ENCODE measurements around the gene TMEM9B. TPM values are rescaled to one million over a fixed set of nuclear protein-coding genes. Genes with fewer than 3 reads are reported as not detected.
A peak's percentile ranks its signal among the peaks of the same experiment; 100 is the strongest.

The TMEM9B gene
- total and polyA plus RNA-seq, 2 experiments from 2014 or later, result 10.4 to 12.9 TPM

DNA sequence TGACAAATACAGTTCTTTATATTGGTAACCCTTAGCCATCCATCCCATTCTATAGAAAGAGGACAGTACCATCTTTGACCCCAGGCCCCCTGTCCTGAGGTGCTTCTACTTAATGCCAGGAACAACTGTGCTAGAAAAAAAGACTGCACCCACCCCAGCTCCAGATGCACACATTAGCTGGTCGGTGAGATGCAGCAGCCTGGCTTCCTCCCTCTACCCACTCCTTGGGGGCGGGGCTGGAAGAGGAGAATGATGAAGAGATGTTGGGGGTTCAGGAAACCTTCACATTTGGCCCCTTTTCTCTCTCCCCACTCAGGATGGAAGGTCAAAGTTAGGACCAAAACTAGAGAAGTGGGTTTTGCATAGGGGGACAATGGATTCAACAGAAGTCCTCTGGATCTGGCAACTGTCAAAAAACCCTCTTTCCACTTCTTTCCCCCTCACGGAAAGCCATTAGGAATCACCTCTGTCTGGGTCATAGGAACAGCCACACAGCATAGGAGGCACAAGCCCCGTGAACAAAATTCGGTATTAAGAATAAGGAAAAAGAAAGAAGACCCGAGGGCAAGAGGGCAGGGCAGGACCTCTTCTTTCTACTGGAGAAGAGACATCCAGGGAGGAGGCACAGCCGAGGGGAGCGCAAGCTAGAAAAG lies 38.8 kb upstream of the TMEM9B start:
- H3K36me3 Mint-ChIP-seq (ENCODE audit: low read depth), result no peaks in the 10 kb centered on the region
- no peak overlapping the region for H3K27ac Mint-ChIP-seq
- Histone ChIP-seq H3K36me3 (ENCODE audit: insufficient read depth) (no peaks in the 10 kb centered on the region), H3K4me2 (peak overlapping the region; percentile 97), H3K4me1 (ENCODE audit: insufficient read depth) (peaks cover 11% of the 10 kb centered on the region), H4K20me1 (replicated peaks; ENCODE audit: insufficient read depth) (peaks cover 4% of the 10 kb centered on the region; the same call in 1 of the 2 replicates), H3K79me2 (replicated peaks; ENCODE audit: insufficient read depth) (no peaks in the 10 kb centered on the region; the same call in 1 of the 2 replicates), H3K4me3 (peak overlapping the region; percentile 77), H3F3A (replicated peaks; ENCODE audit: low read depth) (peaks cover 6% of the 10 kb centered on the region), H2AFZ (peak overlapping the region; percentile 96), H3K27ac (ENCODE audit: low read depth) (no peak overlapping the region), H3K9me2 (ENCODE audit: insufficient read depth) (no peaks in the 10 kb centered on the region), H3K27me3 (ENCODE audit: insufficient read depth) (peaks cover 64% of the 10 kb centered on the region)
- ATAC-seq (peak; percentile 3; the same call in 1 of the 3 replicates), DNase-seq (ENCODE audit: low spot score) (peak; percentile 27)
- H3K4me3 Mint-ChIP-seq, result peak overlapping the region; percentile 72
- peaks cover 14% of the 10 kb centered on the region; the same call in 2 of the 3 replicates for H3K4me1 Mint-ChIP-seq
- H3K9me3 Mint-ChIP-seq, result no peaks in the 10 kb centered on the region
- TF ChIP-seq EZH2phosphoT487 (IDR thresholded peaks at IDR 0.05; ENCODE audit: unreplicated experiment), result no peak
- TF ChIP-seq ZNF331 (CRISPR knock-in tag; IDR thresholded peaks at IDR 0.05; ENCODE audit: low read depth), result no peak
- no peak for TF ChIP-seq ZNF114 (CRISPR knock-in tag; IDR thresholded peaks at IDR 0.05)
- no peak for TF ChIP-seq POLR2AphosphoS5 (IDR thresholded peaks at IDR 0.05; ENCODE audit: low read depth)
- no peak for TF ChIP-seq JUNB (IDR thresholded peaks at IDR 0.05; ENCODE audit: unreplicated experiment)
- TF ChIP-seq, protein P1, sequence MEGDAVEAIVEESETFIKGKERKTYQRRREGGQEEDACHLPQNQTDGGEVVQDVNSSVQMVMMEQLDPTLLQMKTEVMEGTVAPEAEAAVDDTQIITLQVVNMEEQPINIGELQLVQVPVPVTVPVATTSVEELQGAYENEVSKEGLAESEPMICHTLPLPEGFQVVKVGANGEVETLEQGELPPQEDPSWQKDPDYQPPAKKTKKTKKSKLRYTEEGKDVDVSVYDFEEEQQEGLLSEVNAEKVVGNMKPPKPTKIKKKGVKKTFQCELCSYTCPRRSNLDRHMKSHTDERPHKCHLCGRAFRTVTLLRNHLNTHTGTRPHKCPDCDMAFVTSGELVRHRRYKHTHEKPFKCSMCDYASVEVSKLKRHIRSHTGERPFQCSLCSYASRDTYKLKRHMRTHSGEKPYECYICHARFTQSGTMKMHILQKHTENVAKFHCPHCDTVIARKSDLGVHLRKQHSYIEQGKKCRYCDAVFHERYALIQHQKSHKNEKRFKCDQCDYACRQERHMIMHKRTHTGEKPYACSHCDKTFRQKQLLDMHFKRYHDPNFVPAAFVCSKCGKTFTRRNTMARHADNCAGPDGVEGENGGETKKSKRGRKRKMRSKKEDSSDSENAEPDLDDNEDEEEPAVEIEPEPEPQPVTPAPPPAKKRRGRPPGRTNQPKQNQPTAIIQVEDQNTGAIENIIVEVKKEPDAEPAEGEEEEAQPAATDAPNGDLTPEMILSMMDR (conservative IDR thresholded peaks at IDR 0.05; ENCODE audit: low read depth in 2 of 2), result no peak
- TF ChIP-seq EZH2 (IDR thresholded peaks at IDR 0.05; ENCODE audit: low read depth, unreplicated experiment), result no peak
- no peak for TF ChIP-seq CREB1 (CRISPR knock-in tag; IDR thresholded peaks at IDR 0.05; ENCODE audit: low read depth)
- no peak for TF ChIP-seq NANOG (IDR thresholded peaks at IDR 0.05; ENCODE audit: borderline replicate concordance)
- TF ChIP-seq, protein P2, sequence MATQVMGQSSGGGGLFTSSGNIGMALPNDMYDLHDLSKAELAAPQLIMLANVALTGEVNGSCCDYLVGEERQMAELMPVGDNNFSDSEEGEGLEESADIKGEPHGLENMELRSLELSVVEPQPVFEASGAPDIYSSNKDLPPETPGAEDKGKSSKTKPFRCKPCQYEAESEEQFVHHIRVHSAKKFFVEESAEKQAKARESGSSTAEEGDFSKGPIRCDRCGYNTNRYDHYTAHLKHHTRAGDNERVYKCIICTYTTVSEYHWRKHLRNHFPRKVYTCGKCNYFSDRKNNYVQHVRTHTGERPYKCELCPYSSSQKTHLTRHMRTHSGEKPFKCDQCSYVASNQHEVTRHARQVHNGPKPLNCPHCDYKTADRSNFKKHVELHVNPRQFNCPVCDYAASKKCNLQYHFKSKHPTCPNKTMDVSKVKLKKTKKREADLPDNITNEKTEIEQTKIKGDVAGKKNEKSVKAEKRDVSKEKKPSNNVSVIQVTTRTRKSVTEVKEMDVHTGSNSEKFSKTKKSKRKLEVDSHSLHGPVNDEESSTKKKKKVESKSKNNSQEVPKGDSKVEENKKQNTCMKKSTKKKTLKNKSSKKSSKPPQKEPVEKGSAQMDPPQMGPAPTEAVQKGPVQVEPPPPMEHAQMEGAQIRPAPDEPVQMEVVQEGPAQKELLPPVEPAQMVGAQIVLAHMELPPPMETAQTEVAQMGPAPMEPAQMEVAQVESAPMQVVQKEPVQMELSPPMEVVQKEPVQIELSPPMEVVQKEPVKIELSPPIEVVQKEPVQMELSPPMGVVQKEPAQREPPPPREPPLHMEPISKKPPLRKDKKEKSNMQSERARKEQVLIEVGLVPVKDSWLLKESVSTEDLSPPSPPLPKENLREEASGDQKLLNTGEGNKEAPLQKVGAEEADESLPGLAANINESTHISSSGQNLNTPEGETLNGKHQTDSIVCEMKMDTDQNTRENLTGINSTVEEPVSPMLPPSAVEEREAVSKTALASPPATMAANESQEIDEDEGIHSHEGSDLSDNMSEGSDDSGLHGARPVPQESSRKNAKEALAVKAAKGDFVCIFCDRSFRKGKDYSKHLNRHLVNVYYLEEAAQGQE (IDR thresholded peaks at IDR 0.05; ENCODE audit: unreplicated experiment), result no peak
- peaks cover 34% of the 10 kb centered on the region for H3K27me3 Mint-ChIP-seq (ENCODE audit: insufficient read depth, low read depth, poor library complexity)

Measured in GM23338 (cell line).